Fibroblast of lung (primary cell): Measurements from ENCODE around the gene ADORA1. TPM values are rescaled to one million over a fixed set of nuclear protein-coding genes. Genes with fewer than 3 reads are reported as not detected.
A peak's percentile ranks its signal among the peaks of the same experiment; 100 is the strongest.

Experiments
- DNase-seq, 2 donors: peaks; one replicate each; pipeline versions ENCODE4 v3.0.0 to v3.0.0-alpha.2; 2010; ENCODE audit warnings: low read depth in 2 of 2
- H2AFZ ChIP-seq: 2 replicates; pipeline ENCODE4 v1.5.1; 2012; ENCODE audit warnings: low read length, control low read depth, inconsistent platforms
- H3K27ac ChIP-seq: 2 replicates; pipeline ENCODE4 v1.5.1; 2011; ENCODE audit warnings: low read length, control low read depth; ENCODE audit not compliant: insufficient read depth
- H3K27me3 ChIP-seq: 2 replicates; pipeline ENCODE4 v1.5.1; 2011; ENCODE audit warnings: mild to moderate bottlenecking, low read length; ENCODE audit not compliant: control insufficient read depth, insufficient read depth
- H3K36me3 ChIP-seq: 2 replicates; pipeline ENCODE4 v1.5.1; 2011; ENCODE audit warnings: low read length; ENCODE audit not compliant: control insufficient read depth, insufficient read depth
- H3K4me1 ChIP-seq: 2 replicates; pipeline ENCODE4 v1.5.1; 2011; ENCODE audit warnings: low read length; ENCODE audit not compliant: control insufficient read depth, insufficient read depth; ENCODE audit errors: extremely low read depth
- H3K4me2 ChIP-seq: 2 replicates; pipeline ENCODE4 v1.5.1; 2011; ENCODE audit warnings: low read length, control low read depth; ENCODE audit not compliant: insufficient read depth; ENCODE audit errors: extremely low read depth
- H3K4me3 ChIP-seq, 4 experiments: fragments of 200-600 bp in 1 of 4; sonication (generic) in 1 of 4; replicated peaks in 1 of 4; 2 replicates each; pipeline ENCODE4 v1.5.1; 2011 to 2016; ENCODE audit warnings: low read length in 4 of 4, low read depth in 3 of 4, mild to moderate bottlenecking in 3 of 4, control low read depth in 2 of 4, inconsistent platforms in 1 of 4, mixed read lengths in 1 of 4; ENCODE audit not compliant: insufficient read depth in 1 of 4; ENCODE audit errors: control extremely low read depth in 1 of 4
- H3K79me2 ChIP-seq: 2 replicates; pipeline ENCODE4 v1.5.1; 2012; ENCODE audit warnings: mild to moderate bottlenecking, low read length, inconsistent platforms; ENCODE audit not compliant: control insufficient read depth, insufficient read depth
- H3K9ac ChIP-seq: 2 replicates; pipeline ENCODE4 v1.5.1; 2011; ENCODE audit warnings: mild to moderate bottlenecking, low read length, control low read depth; ENCODE audit not compliant: insufficient read depth
- H3K9me3 ChIP-seq: 2 replicates; pipeline ENCODE4 v1.5.1; 2012; ENCODE audit warnings: low read depth, low read length; ENCODE audit not compliant: control insufficient read depth, insufficient read depth
- H4K20me1 ChIP-seq: 2 replicates; pipeline ENCODE4 v1.5.1; 2011; ENCODE audit warnings: low read length; ENCODE audit not compliant: control insufficient read depth, insufficient read depth; ENCODE audit errors: extremely low read depth
- EZH2 ChIP-seq: IDR thresholded peaks from 2 replicates; pipeline ENCODE4 v1.5.1; 2012; ENCODE audit warnings: low read length, control low read depth, mild to moderate bottlenecking; ENCODE audit errors: missing control alignments
- polyA plus RNA-seq, 2 donors: library from polyadenylated mRNA; depleted of rRNA in 1 of 2; stranded (reverse) in 1 of 2; unstranded in 1 of 2; fragments of >200 nt; gene quantifications; 2 replicates each; pipeline ENCODE4 v1.2.1, GENCODE V29; 2011 to 2012; ENCODE audit warnings: missing spikeins in 1 of 2
- total RNA-seq: library from RNA; depleted of rRNA; stranded (reverse); fragments of >200 nt; gene quantifications from 2 replicates; pipeline ENCODE4 v1.2.1, GENCODE V29; 2014
- TF ChIP-seq, protein P1 (sequence below), 2 donors: IDR thresholded peaks in 1 of 2; conservative IDR thresholded peaks in 1 of 2; 1 replicate in 1 of 2; 2 replicates in 1 of 2; pipeline ENCODE4 v1.5.1; 2011 to 2012; ENCODE audit warnings: low read length in 2 of 2, control low read depth in 1 of 2, inconsistent platforms in 1 of 2, low read depth in 1 of 2, mild to moderate bottlenecking in 1 of 2

Gene ADORA1
- total and polyA plus RNA-seq, 2 donors (not counting 1 experiment from before 2014, with no cell fraction given): 1.5 to 6.1 TPM

DNA sequence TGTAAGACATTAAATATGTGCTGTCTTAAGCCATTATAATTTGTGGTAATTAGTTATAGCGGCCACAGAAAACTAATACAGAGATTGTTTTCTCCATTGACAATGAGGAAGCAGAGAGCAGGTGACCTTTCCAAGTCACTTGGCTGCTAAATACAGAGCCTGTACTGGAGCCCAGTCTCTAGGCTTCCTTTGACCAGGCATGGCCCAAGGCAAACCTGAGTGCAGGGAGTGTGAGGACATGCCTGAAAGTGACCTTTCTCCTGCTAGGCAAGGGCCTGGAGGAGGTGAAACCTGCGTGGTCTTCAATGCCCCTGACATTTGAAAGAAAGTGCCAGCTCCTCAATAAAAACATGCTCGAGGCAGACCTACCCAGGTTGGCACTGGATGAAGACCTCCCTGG lies 71.5 kb downstream of the ADORA1 start:
- Histone ChIP-seq H4K20me1 (no peaks in the 10 kb centered on the region), H3K27ac (peak overlapping the region; percentile 63)

DNA sequence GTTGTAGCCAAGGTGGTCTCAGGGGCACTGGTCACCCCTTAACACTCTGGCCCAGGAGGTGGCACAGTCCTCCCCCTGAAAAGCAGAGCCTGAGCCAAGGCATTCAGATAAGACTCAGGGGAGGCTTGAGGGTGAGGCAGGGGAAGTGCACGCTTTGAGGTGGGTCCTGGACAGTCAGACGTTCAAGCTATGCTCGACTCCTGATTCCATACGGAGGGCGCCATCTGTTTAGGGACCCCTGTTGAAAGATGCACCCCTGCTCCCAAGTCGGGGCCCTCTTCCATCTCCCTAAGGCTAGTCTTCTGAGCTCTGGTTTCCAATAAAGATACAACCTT lies 71.9 kb downstream of the ADORA1 start:
- TF ChIP-seq EZH2: no peak
- TF ChIP-seq, protein P1, sequence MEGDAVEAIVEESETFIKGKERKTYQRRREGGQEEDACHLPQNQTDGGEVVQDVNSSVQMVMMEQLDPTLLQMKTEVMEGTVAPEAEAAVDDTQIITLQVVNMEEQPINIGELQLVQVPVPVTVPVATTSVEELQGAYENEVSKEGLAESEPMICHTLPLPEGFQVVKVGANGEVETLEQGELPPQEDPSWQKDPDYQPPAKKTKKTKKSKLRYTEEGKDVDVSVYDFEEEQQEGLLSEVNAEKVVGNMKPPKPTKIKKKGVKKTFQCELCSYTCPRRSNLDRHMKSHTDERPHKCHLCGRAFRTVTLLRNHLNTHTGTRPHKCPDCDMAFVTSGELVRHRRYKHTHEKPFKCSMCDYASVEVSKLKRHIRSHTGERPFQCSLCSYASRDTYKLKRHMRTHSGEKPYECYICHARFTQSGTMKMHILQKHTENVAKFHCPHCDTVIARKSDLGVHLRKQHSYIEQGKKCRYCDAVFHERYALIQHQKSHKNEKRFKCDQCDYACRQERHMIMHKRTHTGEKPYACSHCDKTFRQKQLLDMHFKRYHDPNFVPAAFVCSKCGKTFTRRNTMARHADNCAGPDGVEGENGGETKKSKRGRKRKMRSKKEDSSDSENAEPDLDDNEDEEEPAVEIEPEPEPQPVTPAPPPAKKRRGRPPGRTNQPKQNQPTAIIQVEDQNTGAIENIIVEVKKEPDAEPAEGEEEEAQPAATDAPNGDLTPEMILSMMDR (conservative IDR thresholded peaks at IDR 0.05 in 1 of 2, IDR thresholded peaks at IDR 0.05 in 1 of 2; ENCODE audit: low read depth in 1 of 2, low read length in 2 of 2): no peak
- Histone ChIP-seq H3K4me2 (no peak overlapping the region), H3K9ac (no peak overlapping the region)

More for the DNA sequence above, 71.5 kb downstream of the ADORA1 start:
- no peak for TF ChIP-seq EZH2
- TF ChIP-seq, protein P1 (conservative IDR thresholded peaks at IDR 0.05 in 1 of 2, IDR thresholded peaks at IDR 0.05 in 1 of 2; ENCODE audit: low read depth in 1 of 2, low read length in 2 of 2): no peak
- Histone ChIP-seq H3K4me1 (peaks cover 31% of the 10 kb centered on the region), H3K9ac (no peak overlapping the region), H3K4me2 (no peak overlapping the region), H2AFZ (no peak overlapping the region), H3K27me3 (no peaks in the 10 kb centered on the region), H3K79me2 (no peaks in the 10 kb centered on the region), H3K9me3 (no peaks in the 10 kb centered on the region), H3K36me3 (no peaks in the 10 kb centered on the region), H3K4me3 (no peak overlapping the region)
- DNase-seq: no peak

DNA sequence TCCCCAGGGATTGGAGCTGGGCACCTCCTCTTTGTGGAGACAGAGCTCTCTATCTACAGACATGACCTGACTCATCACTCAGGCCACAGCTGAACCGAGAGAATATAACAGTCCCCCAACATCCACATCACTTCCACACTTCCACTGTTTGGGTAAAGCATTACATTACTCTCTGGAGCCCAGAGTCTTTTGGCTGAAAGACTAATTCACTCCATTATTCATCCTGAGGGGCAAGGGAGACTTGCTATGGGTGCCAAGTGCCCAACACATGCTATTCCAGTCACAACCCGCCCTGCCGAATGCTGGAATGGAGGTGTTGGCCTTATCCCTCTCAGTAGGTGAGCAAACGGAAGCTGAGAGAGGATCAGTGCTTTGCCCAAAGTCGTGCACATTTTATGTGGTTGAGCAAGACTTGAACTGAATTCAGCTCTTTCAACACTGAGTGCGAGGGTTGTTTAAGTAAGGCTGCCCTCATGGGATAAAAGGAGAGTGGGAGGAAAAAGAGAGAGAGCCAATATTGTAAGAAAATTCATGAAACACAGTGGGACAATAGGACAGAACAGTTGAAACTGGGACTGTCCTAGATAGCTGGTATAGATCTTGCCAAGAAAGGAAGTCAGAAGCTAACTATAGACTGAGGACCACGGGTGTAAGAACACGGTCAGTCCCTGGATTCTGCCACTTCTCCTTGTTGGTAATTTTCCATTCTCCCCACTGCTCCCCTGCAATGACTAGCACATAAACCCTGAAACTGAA lies 72.5 kb downstream of the ADORA1 start:
- no peaks in the 10 kb centered on the region for H3K9me3 ChIP-seq
- H3K4me2 ChIP-seq: peak overlapping the region; percentile 15
- H3K4me3 ChIP-seq: no peak overlapping the region
- peak; percentile 83 to 84 for DNase-seq
- H2AFZ ChIP-seq: no peak overlapping the region
- H3K36me3 ChIP-seq: no peaks in the 10 kb centered on the region
- H3K27me3 ChIP-seq: no peaks in the 10 kb centered on the region
- H3K4me1 ChIP-seq: peaks cover 31% of the 10 kb centered on the region
- H4K20me1 ChIP-seq: no peaks in the 10 kb centered on the region
- peak overlapping the region; percentile 63 for H3K27ac ChIP-seq
- TF ChIP-seq, protein P1 (conservative IDR thresholded peaks at IDR 0.05 in 1 of 2, IDR thresholded peaks at IDR 0.05 in 1 of 2; ENCODE audit: low read depth in 1 of 2, low read length in 2 of 2): no peak
- no peak for TF ChIP-seq EZH2
- no peak overlapping the region for H3K9ac ChIP-seq
- H3K79me2 ChIP-seq: no peaks in the 10 kb centered on the region

More for the DNA sequence above, 71.9 kb downstream of the ADORA1 start:
- peak overlapping the region; percentile 63 for H3K27ac ChIP-seq
- no peaks in the 10 kb centered on the region for H3K9me3 ChIP-seq
- no peaks in the 10 kb centered on the region for H3K79me2 ChIP-seq
- no peaks in the 10 kb centered on the region for H3K36me3 ChIP-seq
- no peaks in the 10 kb centered on the region for H3K27me3 ChIP-seq
- H2AFZ ChIP-seq: no peak overlapping the region
- no peaks in the 10 kb centered on the region for H4K20me1 ChIP-seq
- peaks cover 31% of the 10 kb centered on the region for H3K4me1 ChIP-seq
- no peak overlapping the region for H3K4me3 ChIP-seq
- no peak for DNase-seq
